GM23248 (cell line): Measurements from ENCODE around the gene RHEB. TPM values are rescaled to one million over a fixed set of nuclear protein-coding genes. Genes with fewer than 3 reads are reported as not detected.
A peak's percentile ranks its signal among the peaks of the same experiment; 100 is the strongest.

Source experiments
- DNase-seq: peaks from one replicate; pipeline ENCODE4 v3.0.0-alpha.2; 2015
- H2AFZ ChIP-seq: fragments of 200-600 bp; sonication (generic); 2 replicates; pipeline ENCODE4 v1.6.1; 2016; ENCODE audit warnings: antibody characterized with exemption
- H3F3A ChIP-seq: fragments of 200-600 bp; sonication (generic); 2 replicates; pipeline ENCODE4 v1.6.1; 2016; ENCODE audit warnings: mild to moderate bottlenecking, antibody characterized with exemption, mixed run types; ENCODE audit not compliant: insufficient read depth
- H3K27ac ChIP-seq: fragments of 200-600 bp; sonication (generic); 2 replicates; pipeline ENCODE4 v1.5.1; 2016; ENCODE audit warnings: mild to moderate bottlenecking
- H3K27me3 ChIP-seq: fragments of 200-600 bp; sonication (generic); replicated peaks from 2 replicates; pipeline ENCODE4 v1.6.1; 2016; ENCODE audit warnings: mild to moderate bottlenecking; ENCODE audit not compliant: insufficient read depth
- H3K36me3 ChIP-seq: fragments of 200-600 bp; sonication (generic); 2 replicates; pipeline ENCODE4 v1.6.1; 2016; ENCODE audit warnings: low read depth, mild to moderate bottlenecking
- H3K4me1 ChIP-seq: fragments of 200-600 bp; sonication (generic); 2 replicates; pipeline ENCODE4 v1.6.1; 2016; ENCODE audit warnings: mild to moderate bottlenecking; ENCODE audit not compliant: insufficient read depth
- H3K4me2 ChIP-seq: fragments of 200-600 bp; sonication (generic); one replicate; pipeline ENCODE4 v1.6.1; 2016; ENCODE audit warnings: mild to moderate bottlenecking; ENCODE audit not compliant: unreplicated experiment
- H3K4me3 ChIP-seq: fragments of 200-600 bp; sonication (generic); 2 replicates; pipeline ENCODE4 v1.5.1; 2016; ENCODE audit warnings: mild to moderate bottlenecking
- H3K79me2 ChIP-seq: fragments of 200-600 bp; sonication (generic); 2 replicates; pipeline ENCODE4 v1.6.1; 2016; ENCODE audit warnings: mild to moderate bottlenecking; ENCODE audit not compliant: insufficient read depth
- H3K9ac ChIP-seq: fragments of 200-600 bp; sonication (generic); 2 replicates; pipeline ENCODE4 v1.6.1; 2016; ENCODE audit warnings: mild to moderate bottlenecking
- H3K9me2 ChIP-seq: fragments of 200-600 bp; sonication (generic); 2 replicates; pipeline ENCODE4 v1.6.1; 2016; ENCODE audit warnings: mixed run types, mild to moderate bottlenecking, moderate library complexity; ENCODE audit not compliant: insufficient read depth
- H3K9me3 ChIP-seq: fragments of 200-600 bp; sonication (generic); one replicate; pipeline ENCODE4 v1.6.1; 2017; ENCODE audit warnings: low read depth
- H4K20me1 ChIP-seq: fragments of 200-600 bp; sonication (generic); 2 replicates; pipeline ENCODE4 v1.6.0; 2016; ENCODE audit not compliant: insufficient read depth
- EZH2 ChIP-seq: fragments of 200-600 bp; sonication (generic); IDR thresholded peaks from 2 replicates; pipeline ENCODE4 v1.6.1; 2018; ENCODE audit warnings: antibody characterized with exemption, mild to moderate bottlenecking; ENCODE audit not compliant: insufficient read depth, poor library complexity, severe bottlenecking
- EZH2phosphoT487 ChIP-seq: fragments of 200-600 bp; sonication (generic); IDR thresholded peaks from 2 replicates; pipeline ENCODE4 v1.6.1; 2018; ENCODE audit warnings: antibody characterized with exemption, moderate library complexity, mild to moderate bottlenecking, low read depth; ENCODE audit not compliant: insufficient read depth
- WGBS, 2 experiments: methylation state at CpG; one replicate each; pipeline ENCODE4 v1.1.6; 2015 to 2017; ENCODE audit warnings: low lambda C conversion rate in 2 of 2, low coverage in 1 of 2; ENCODE audit errors: missing lambda C conversion rate in 2 of 2; 5-methylcytosine and 5-hydroxymethylcytosine counted together
- in situ Hi-C: fragments of 300-500 bp; cut with MboI; formaldehyde crosslinking; loops from 2 replicates; pipeline ENCODE4 v1.15.0; 2020
- polyA plus RNA-seq: library from polyadenylated mRNA; unstranded; fragments of >200 nt; fragmentation: Nextera tagmentation; extraction: Ambion mirVana; gene quantifications from 2 replicates; pipeline ENCODE4 v1.2.1, GENCODE V29; 2016
- total RNA-seq: library from RNA; depleted of rRNA; stranded (reverse); fragments of >200 nt; shearing (Covaris generic); gene quantifications from 2 replicates; pipeline ENCODE4 v1.2.3, GENCODE V29; 2014

The RHEB gene
- total and polyA plus RNA-seq, 2 experiments from 2014 or later = 86.4 to 235 TPM

GRCh38 chr7:151505836-151506468, 13.7 kb downstream of the RHEB start:
- Histone ChIP-seq H3K9ac (no peak overlapping the region), H3K9me2 (no peaks in the 10 kb centered on the region), H2AFZ (no peak overlapping the region), H4K20me1 (peaks cover 17% of the 10 kb centered on the region), H3K4me2 (no peak overlapping the region), H3K9me3 (no peaks in the 10 kb centered on the region), H3K79me2 (peaks cover 100% of the 10 kb centered on the region), H3K27ac (no peak overlapping the region), H3F3A (peaks cover 38% of the 10 kb centered on the region), H3K36me3 (no peaks in the 10 kb centered on the region), H3K4me3 (no peak overlapping the region), H3K4me1 (peaks cover 29% of the 10 kb centered on the region), H3K27me3 (no peaks in the 10 kb centered on the region)
- WGBS, 2 experiments = 91% methylated on average over 4 of the region's 4 CpGs
- in situ Hi-C loops = no loop called here
- no peak for DNase-seq
- TF ChIP-seq EZH2phosphoT487 = no peak
- no peak for TF ChIP-seq EZH2

- H4K20me1 ChIP-seq = peaks cover 17% of the 10 kb centered on the region
Observed at GRCh38 chr7:151505433-151505832, 14.3 kb downstream of the RHEB start.

DNA sequence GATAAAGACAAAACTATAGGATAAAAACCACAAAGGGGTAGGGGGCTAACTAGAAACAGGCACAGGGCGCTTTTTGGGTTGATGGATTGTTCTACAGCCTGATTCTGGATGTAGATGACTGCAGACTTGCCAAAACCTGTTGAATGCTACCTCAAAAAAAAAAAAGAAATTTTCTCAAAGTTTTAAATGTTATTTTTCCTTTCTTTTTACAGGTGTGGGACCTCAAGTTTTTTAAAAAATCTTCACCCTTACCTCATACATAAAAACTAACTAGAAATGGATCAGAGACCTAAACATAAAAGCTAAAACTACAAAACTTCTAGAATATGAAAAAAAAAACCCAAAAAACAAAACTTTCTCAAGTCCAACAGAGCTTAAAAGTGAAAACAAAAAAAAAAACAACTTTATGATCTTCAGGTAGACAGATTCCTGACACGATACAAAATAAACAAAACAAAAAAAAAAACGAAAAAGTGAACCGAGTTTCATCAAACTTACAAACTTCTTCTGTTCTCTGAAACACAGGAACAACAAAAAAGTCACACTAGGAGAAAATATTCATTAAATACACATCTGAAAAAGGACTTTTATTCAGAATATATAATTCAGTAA, 14.9 kb downstream of the RHEB start:
- Histone ChIP-seq H3K27ac (no peak overlapping the region), H3K4me3 (no peak overlapping the region), H3K9ac (no peak overlapping the region), H3K79me2 (peaks cover 100% of the 10 kb centered on the region), H3K4me1 (peaks cover 29% of the 10 kb centered on the region), H3F3A (peaks cover 44% of the 10 kb centered on the region), H2AFZ (no peak overlapping the region), H4K20me1 (peaks cover 17% of the 10 kb centered on the region), H3K9me2 (no peaks in the 10 kb centered on the region), H3K9me3 (no peaks in the 10 kb centered on the region), H3K36me3 (no peaks in the 10 kb centered on the region), H3K27me3 (no peaks in the 10 kb centered on the region), H3K4me2 (no peak overlapping the region)
- no peak for DNase-seq
- TF ChIP-seq EZH2 (no peak), EZH2phosphoT487 (no peak)
- in situ Hi-C loops = no loop called here
- 85 to 89% methylated on average over 4 of the region's 4 CpGs for WGBS, 2 experiments

More at GRCh38 chr7:151505433-151505832, 14.3 kb downstream of the RHEB start:
- H3K9me3 ChIP-seq = no peaks in the 10 kb centered on the region
- peaks cover 100% of the 10 kb centered on the region for H3K79me2 ChIP-seq
- peaks cover 38% of the 10 kb centered on the region for H3F3A ChIP-seq
- H3K9me2 ChIP-seq = no peaks in the 10 kb centered on the region
- no peak overlapping the region for H3K27ac ChIP-seq
- no peak for TF ChIP-seq EZH2
- TF ChIP-seq EZH2phosphoT487 = no peak
- H3K9ac ChIP-seq = no peak overlapping the region
- WGBS, 2 experiments = 92 to 98% methylated on average over 2 of the region's 2 CpGs
- in situ Hi-C loops = no loop called here
- H3K27me3 ChIP-seq = no peaks in the 10 kb centered on the region
- H2AFZ ChIP-seq = no peak overlapping the region
- DNase-seq = no peak
- H3K4me2 ChIP-seq = no peak overlapping the region
- peaks cover 29% of the 10 kb centered on the region for H3K4me1 ChIP-seq
- no peaks in the 10 kb centered on the region for H3K36me3 ChIP-seq
- H3K4me3 ChIP-seq = no peak overlapping the region

GRCh38 chr7:151503902-151504714, 15.6 kb downstream of the RHEB start:
- peak; percentile 91 for DNase-seq
- H3K79me2 ChIP-seq = peaks cover 100% of the 10 kb centered on the region
- H3K9me3 ChIP-seq = no peaks in the 10 kb centered on the region
- H3K4me2 ChIP-seq = peak overlapping the region; percentile 62
- TF ChIP-seq EZH2phosphoT487 (no peak), EZH2 (no peak)
- peaks cover 44% of the 10 kb centered on the region for H3F3A ChIP-seq
- peaks cover 29% of the 10 kb centered on the region for H3K4me1 ChIP-seq
- in situ Hi-C loops = no loop called here
- peak overlapping the region; percentile 52 for H3K9ac ChIP-seq
- H2AFZ ChIP-seq = no peak overlapping the region
- WGBS, 2 experiments = 36 to 38% methylated on average over 7 of the region's 7 CpGs
- peaks cover 14% of the 10 kb centered on the region for H4K20me1 ChIP-seq
- H3K36me3 ChIP-seq = no peaks in the 10 kb centered on the region
- no peaks in the 10 kb centered on the region for H3K27me3 ChIP-seq
- peak overlapping the region; percentile 33; the same call in 1 of the 2 replicates for H3K4me3 ChIP-seq
- peak overlapping the region; percentile 84 for H3K27ac ChIP-seq
- no peaks in the 10 kb centered on the region for H3K9me2 ChIP-seq
